ENCODE results near the gene FABP1.

The FABP1 gene

GRCh38 chr2:88136817-88137216 is 9.0 kb upstream of the FABP1 start:
- DNase-seq: no peak

- DNase-seq: no peak
These were observed 6.0 kb upstream of the FABP1 start for GRCh38 chr2:88133875-88134274.

GRCh38 chr2:88131999-88132368 is 4.1 kb upstream of the FABP1 start:
- no peak for DNase-seq

GRCh38 chr2:88131201-88131998 is 3.5 kb upstream of the FABP1 start:
- no peak for DNase-seq

- no peak for DNase-seq
These were observed 1.6 kb upstream of the FABP1 start for GRCh38 chr2:88129313-88129959.

GRCh38 chr2:88128654-88129312 is 921 bp upstream of the FABP1 start:
- DNase-seq: no peak

GRCh38 chr2:88127638-88127887 is 299 bp downstream of the FABP1 start:
- DNase-seq: no peak

GRCh38 chr2:88126772-88127637 is 857 bp downstream of the FABP1 start:
- DNase-seq: no peak

GRCh38 chr2:88125924-88126771 is 1.7 kb downstream of the FABP1 start:
- DNase-seq: no peak

- no peak for DNase-seq
These were observed 2.4 kb downstream of the FABP1 start for GRCh38 chr2:88125344-88125923.

GRCh38 chr2:88123975-88124917 is 3.6 kb downstream of the FABP1 start:
- DNase-seq: no peak

GRCh38 chr2:88123164-88123974 is 4.5 kb downstream of the FABP1 start:
- DNase-seq: no peak

- no peak for DNase-seq
These were observed 5.5 kb downstream of the FABP1 start for GRCh38 chr2:88122141-88122884.

GRCh38 chr2:88121678-88122077 is 6.2 kb downstream of the FABP1 start:
- no peak for DNase-seq

GRCh38 chr2:88117973-88118372 is 9.9 kb downstream of the FABP1 start:
- no peak for DNase-seq

- DNase-seq: no peak
These were observed 11.0 kb downstream of the FABP1 start for GRCh38 chr2:88116669-88117432.

- no peak for DNase-seq
These were observed 11.9 kb downstream of the FABP1 start for GRCh38 chr2:88115825-88116518.

- no peak for DNase-seq
These were observed 13.0 kb downstream of the FABP1 start for GRCh38 chr2:88114889-88115288.

Measured in inflammatory macrophage (primary cell).